22Rv1 (cell line): ENCODE data around the gene ANKS6.

Experiments used
- CTCF ChIP-seq: fragments of 450-650 bp; IDR thresholded peaks from 2 replicates; pipeline ENCODE4 v1.5.1; 2017; ENCODE audit warnings: mild to moderate bottlenecking
- ZFX ChIP-seq: fragments of 450-650 bp; IDR thresholded peaks from 2 replicates; pipeline ENCODE4 v1.6.1; 2017; ENCODE audit warnings: antibody characterized with exemption, borderline replicate concordance

DNA sequence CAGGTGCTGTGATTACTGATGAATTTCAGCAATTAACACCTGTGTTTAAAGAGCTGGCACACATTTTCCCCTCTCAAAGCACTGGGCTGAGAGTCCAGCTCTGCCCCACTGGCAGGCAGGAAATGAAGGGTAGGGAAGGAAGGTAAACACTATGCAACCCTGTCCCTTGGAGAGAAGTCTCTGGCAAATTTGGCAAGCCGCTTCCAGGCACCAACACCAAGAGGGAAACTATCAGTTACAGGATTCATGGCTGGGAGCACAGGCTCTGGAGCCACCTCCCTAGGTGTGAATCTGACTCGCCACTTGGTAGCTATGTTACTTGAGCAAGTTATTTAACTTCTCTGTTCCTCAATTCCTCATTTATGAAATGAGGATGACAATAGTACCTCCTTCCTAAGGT, 3.3 kb downstream of the ANKS6 start:
- TF ChIP-seq CTCF (no peak), ZFX (no peak)
